ENCODE measurements around the gene MIR17HG.

MIR17HG gene

GRCh38 chr13:91401920-91402319 is 54.4 kb downstream of the MIR17HG start:
- no peak overlapping the region for H3K4me3 ChIP-seq (ENCODE audit: low read depth, low read length)
- TF ChIP-seq CTCF (IDR thresholded peaks at IDR 0.05; ENCODE audit: low read depth, low read length): no peak
- in situ Hi-C loops (cut with HindIII; ENCODE audit: low sequenced_read_pairs): no loop called here
- no peak for DNase-seq (ENCODE audit: low read depth, low spot score)

All from astrocyte of the spinal cord (primary cell).